ENCODE measurements around the gene ACTL6A.

ACTL6A gene

GRCh38 chr3:179562591-179563270 lies at the start of gene ACTL6A:
TSS of gene ACTL6A (plus strand) at chr3:179562926. CDS start at chr3:179563093, 167 bp downstream.
- TF ChIP-seq CTCF (IDR thresholded peaks at IDR 0.05), result no peak

GRCh38 chr3:179513862-179514261 lies 48.9 kb upstream of the ACTL6A start:
- TF ChIP-seq CTCF (IDR thresholded peaks at IDR 0.05), result no peak

GRCh38 chr3:179526482-179526881 lies 36.2 kb upstream of the ACTL6A start:
- TF ChIP-seq CTCF (IDR thresholded peaks at IDR 0.05), result no peak

GRCh38 chr3:179526989-179527391 lies 35.7 kb upstream of the ACTL6A start:
- TF ChIP-seq CTCF (IDR thresholded peaks at IDR 0.05), result no peak

- no peak for TF ChIP-seq CTCF (IDR thresholded peaks at IDR 0.05)
Observed at GRCh38 chr3:179528772-179529171, 34.0 kb upstream of the ACTL6A start.

GRCh38 chr3:179531576-179531975 lies 31.1 kb upstream of the ACTL6A start:
- TF ChIP-seq CTCF (IDR thresholded peaks at IDR 0.05), result no peak

DNA sequence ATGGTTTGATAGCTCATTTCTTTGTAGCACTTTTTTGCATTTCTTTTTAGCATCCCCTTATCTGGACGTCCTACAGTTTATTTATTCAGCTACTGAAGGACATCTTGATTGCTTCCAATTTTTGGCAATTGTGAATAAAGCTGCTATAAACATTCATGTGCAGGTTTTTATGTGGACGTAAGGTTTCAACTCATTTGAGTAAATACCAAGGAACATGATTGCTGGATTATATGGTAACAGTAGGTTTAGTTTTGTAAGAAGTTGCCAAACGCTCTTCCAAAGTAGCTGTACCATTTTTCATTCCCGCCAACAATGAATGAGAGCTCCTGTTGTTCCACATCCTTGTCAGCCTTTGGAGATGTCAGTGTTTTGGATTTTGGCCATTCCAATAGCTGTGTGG lies 29.5 kb upstream of the ACTL6A start:
- TF ChIP-seq CTCF (IDR thresholded peaks at IDR 0.05), result no peak

- TF ChIP-seq CTCF (IDR thresholded peaks at IDR 0.05), result no peak
Observed at GRCh38 chr3:179536256-179536655, 26.5 kb upstream of the ACTL6A start.

All from LNCAP (cell line).